GM18505 (cell line): Measurements from ENCODE around the gene USP22.

Experiments
- ATAC-seq: cut with Tn5 transposase; IDR thresholded peaks from one replicate; pipeline ENCODE4 v1.9.1; 2021; ENCODE audit not compliant: unreplicated experiment
- POLR2A ChIP-seq: IDR thresholded peaks from 4 replicates; pipeline ENCODE4 v1.6.1; 2011; ENCODE audit warnings: borderline replicate concordance; ENCODE audit not compliant: insufficient read depth, insufficient read length; ENCODE audit errors: extremely low read depth

Gene USP22

GRCh38 chr17:21021208-21021803 is 21.5 kb downstream of the USP22 start:
- ATAC-seq, result no peak
- TF ChIP-seq POLR2A, result no peak

GRCh38 chr17:21020622-21021021 is 22.2 kb downstream of the USP22 start:
- ATAC-seq, result no peak
- TF ChIP-seq POLR2A, result no peak

- ATAC-seq, result no peak
- no peak for TF ChIP-seq POLR2A
Measured at GRCh38 chr17:21019976-21020586, 22.7 kb downstream of the USP22 start.

GRCh38 chr17:21018894-21019293 is 23.9 kb downstream of the USP22 start:
- no peak for ATAC-seq
- TF ChIP-seq POLR2A, result no peak

GRCh38 chr17:21017861-21018260 is 24.9 kb downstream of the USP22 start:
- no peak for TF ChIP-seq POLR2A
- no peak for ATAC-seq

GRCh38 chr17:21017256-21017655 is 25.6 kb downstream of the USP22 start:
- ATAC-seq, result no peak
- no peak for TF ChIP-seq POLR2A

GRCh38 chr17:21016826-21017225 is 26.0 kb downstream of the USP22 start:
- ATAC-seq, result no peak
- no peak for TF ChIP-seq POLR2A

GRCh38 chr17:21015564-21015963 is 27.2 kb downstream of the USP22 start:
- no peak for ATAC-seq
- TF ChIP-seq POLR2A, result no peak

GRCh38 chr17:21014498-21014897 is 28.3 kb downstream of the USP22 start:
- ATAC-seq, result no peak
- TF ChIP-seq POLR2A, result no peak

GRCh38 chr17:21013983-21014382 is 28.8 kb downstream of the USP22 start:
- ATAC-seq, result no peak
- no peak for TF ChIP-seq POLR2A

GRCh38 chr17:21012736-21013135 is 30.1 kb downstream of the USP22 start:
- TF ChIP-seq POLR2A, result no peak
- no peak for ATAC-seq

- ATAC-seq, result no peak
- peak; percentile 30 for TF ChIP-seq POLR2A
Measured at GRCh38 chr17:21010705-21011596, 31.9 kb downstream of the USP22 start.

- no peak for ATAC-seq
- TF ChIP-seq POLR2A, result no peak
Measured at GRCh38 chr17:21008992-21009671, 33.7 kb downstream of the USP22 start.
